NCI-H1694 (cell line): ENCODE data around the gene BPHL.
"Not testable (repeated sequence)": the region's sequence is repeated elsewhere in the genome, so short reads cannot be mapped to it uniquely, and the experiment has no call there.

Experiments used
- DNase-seq: peaks from one replicate; lab custom pipeline; 2025; lab: John Stamatoyannopoulos, UW

The BPHL gene

DNA sequence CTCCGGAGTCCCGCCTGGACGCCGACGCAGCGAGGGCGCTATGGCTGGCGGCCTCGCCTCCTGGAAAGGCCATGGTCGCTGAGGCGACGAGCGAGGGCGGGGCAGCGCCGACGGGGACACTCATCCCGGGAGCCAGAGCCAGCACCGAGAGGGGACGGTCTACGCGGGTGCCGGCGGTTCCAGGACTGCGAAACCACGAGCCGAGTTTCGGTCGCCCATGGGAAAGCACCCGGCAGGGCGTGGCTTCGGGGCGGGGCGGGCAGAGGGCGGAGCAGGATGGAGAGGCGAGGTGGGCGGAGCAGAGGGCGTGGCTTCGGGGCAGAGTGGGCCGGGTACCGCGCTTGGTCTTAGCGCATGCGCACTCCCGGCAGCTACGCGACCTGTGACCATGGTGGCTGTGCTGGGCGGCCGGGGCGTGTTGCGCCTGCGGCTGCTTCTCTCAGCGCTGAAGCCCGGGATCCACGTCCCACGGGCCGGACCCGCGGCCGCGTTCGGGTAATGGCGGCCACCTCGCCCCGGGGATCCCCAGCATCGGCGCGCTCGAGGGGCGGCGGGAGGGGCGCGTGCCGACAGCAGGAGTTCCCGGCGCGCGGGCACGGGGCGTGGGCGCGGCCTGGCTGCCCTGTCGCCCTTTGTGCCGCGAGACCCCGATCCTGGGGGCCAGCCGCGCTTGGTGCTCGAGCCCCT is at the start of gene BPHL:
Gene BPHL, plus strand, starts transcription at position 359 of the 687 bp plus-strand sequence. Its CDS starts 30 bp downstream, at position 389.
- DNase-seq: peak; percentile 74

DNA sequence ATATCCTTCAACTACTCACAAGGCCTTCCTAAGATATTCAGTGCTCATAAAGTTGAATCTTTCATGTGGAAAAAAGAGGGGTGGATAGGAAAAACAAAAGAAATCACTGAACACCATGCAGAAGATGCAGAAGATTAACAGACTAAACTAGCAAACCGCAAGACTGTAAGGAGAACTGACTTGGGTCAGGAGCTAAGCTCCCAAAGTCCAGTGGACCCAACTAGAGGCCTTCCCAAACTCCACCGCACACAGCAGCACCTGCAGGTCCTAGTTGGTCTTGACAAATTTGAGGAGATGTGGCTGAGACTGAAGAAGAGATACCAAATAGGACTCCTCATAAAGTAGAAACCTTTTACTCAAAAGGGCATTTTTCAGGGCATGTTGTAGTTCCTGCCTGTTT is 46.9 kb upstream of the BPHL start:
- DNase-seq: no peak

- no peak for DNase-seq
These were observed 45.7 kb upstream of the BPHL start for GRCh38 chr6:3072798-3073197.

DNA sequence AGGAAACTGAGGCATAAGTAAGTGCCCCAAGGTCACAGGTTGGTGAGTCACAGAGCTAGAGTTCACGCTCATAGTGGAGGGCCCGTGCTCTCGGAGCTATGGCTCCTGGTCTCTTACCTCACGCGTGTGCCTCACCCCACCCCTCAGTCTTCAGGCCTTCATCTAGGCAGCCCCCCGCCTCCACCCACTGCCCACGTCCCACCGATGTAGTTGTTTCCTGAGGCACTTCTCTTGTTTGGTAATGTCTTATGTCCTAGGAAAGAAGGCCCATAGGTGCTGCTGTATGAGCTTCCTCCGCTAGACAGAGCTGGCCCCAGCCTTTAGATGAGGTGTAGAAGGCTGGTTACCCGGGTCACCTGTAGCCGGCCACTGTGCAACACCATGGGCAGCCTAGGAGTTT is 45.1 kb upstream of the BPHL start:
- DNase-seq: no peak

DNA sequence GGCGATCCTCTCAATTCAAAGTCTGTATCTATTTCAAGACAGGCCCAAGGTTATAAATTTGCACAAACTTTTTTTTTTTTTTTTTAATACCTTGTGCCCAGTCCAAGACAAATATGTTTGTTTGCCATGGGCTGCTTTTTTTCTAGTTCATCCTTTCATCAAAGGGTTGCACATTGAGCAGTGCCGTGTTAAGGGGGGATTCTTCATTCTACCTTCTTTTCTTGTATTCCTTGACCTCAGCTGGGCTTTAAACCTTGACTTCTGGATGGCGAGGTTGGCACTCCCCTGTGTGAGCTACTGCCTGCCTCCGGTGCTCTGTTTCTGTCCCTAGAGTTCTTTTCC is 42.8 kb upstream of the BPHL start:
- no peak for DNase-seq

DNA sequence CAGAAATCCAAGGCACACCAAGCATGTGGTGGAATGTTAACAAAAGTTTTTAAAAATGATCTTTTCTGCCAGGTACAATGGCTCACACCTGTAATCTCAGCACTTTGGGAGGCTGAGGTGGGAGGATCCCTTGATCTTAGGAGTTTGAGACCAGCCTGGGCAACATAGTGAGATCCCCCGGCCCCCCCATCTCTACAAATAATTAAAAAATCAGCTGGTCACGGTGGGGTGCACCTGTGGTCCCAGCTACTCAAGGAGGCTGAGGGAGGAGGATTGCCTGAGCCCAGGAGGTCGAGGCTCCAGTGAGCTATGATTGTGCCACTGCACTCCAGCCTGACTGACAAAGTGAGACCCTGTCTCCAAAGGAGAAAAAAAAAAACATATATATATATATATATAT is 42.2 kb upstream of the BPHL start:
- DNase-seq: no peak

DNA sequence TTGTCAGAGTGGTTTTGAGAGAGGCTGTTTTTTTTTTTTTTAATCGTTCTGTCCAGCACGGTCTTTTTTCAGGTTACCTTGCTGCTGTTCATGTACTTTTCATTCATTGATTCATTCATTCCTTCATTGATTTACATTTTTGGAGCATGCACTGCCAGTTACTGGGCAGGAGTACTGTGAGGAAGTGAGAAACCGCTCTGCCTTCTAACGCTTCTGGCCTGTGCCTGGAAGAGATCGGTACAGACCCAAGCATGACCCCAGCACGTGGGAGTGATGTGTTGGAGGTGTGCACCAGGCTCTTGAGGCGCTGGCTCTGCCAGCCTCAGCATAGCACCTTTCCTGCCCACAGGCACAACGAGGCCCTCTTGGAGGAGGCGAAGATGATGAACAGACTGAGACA is 41.1 kb upstream of the BPHL start:
- DNase-seq: no peak

GRCh38 chr6:3078952-3079351 is 39.6 kb upstream of the BPHL start:
- not testable (repeated sequence) for DNase-seq

GRCh38 chr6:3079682-3080081 is 38.8 kb upstream of the BPHL start:
- no peak for DNase-seq

- no peak for DNase-seq
These were observed 36.6 kb upstream of the BPHL start for GRCh38 chr6:3081960-3082359.

DNA sequence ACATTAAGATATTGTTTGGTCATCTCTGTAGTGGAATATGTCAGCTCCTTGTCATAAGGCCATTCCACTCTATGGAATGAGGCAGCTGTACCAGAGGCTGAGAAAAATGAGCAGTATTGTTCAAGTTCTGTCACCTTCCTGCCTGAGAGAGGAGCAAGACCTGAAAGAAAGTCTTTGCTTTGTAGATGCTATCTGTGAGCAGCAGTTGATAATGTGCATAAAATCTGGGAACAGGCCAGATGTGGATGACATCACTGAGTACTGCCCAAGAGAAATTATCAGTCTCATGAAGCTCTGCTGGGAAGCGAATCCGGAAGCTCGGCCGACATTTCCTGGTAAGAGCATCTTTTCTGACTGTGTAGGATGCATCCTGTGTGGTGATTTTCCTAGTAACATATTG is 33.4 kb upstream of the BPHL start:
- DNase-seq: no peak

GRCh38 chr6:3086282-3086946 is 32.1 kb upstream of the BPHL start:
- no peak for DNase-seq

DNA sequence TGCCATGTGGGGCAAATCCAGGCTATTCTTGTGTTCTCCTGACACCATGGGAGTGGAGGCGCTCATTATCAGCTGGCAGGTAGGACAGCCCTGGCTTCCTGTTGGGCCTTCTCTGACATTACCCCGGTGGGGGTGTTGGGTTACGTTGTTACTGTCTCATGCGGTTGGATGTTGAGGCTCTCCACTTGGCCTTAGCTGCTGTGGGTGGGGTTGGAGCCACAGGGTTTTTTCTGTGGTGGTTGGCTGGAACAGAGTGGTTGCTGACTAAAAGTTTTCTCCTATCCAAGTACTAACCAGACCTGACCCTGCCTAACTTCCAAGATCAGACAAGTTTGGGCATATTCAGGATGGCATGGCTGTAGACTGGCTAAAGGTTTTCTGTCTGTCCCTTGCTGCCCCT is 30.1 kb upstream of the BPHL start:
- no peak for DNase-seq

GRCh38 chr6:3088968-3089367 is 29.5 kb upstream of the BPHL start:
- DNase-seq: no peak

- DNase-seq: no peak
These were observed 28.5 kb upstream of the BPHL start for GRCh38 chr6:3090013-3090412.

DNA sequence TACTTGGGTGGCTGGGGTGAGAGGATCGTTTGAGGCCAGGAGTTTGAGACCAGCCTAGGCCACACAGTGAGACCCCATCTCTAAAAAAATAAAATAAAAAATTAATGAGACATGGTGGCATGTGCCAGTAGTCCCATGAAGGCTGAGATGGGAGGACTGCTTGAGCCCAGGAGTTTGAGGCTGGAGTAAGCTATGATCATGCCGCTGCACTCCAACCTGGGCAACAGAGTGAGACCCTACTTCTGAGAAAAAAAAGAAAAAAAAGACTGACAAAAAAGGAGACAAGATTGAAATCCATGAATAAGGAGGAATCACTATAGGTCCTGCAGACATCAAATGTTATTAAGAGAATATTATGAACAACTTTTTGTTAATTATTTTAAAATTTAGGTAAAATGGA is 23.7 kb upstream of the BPHL start:
- no peak for DNase-seq

DNA sequence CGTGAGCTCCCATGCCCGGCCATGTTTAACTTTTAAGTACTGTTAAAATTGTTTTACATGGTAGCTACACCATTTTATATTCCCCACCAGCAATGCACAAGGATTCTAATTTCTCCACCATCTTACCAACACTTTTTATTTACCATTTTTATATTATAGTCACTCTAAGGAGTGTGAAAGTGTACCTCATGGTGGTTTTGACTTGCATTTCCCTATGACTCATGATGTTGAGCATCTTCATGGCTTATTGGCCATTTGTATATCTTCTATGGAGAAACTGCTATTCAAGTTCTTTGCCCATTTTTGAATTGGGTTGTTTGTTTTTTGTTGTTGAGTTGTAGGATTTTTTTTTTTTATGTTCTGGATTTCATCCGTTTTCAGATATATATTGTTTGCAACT is 15.6 kb upstream of the BPHL start:
- no peak for DNase-seq

DNA sequence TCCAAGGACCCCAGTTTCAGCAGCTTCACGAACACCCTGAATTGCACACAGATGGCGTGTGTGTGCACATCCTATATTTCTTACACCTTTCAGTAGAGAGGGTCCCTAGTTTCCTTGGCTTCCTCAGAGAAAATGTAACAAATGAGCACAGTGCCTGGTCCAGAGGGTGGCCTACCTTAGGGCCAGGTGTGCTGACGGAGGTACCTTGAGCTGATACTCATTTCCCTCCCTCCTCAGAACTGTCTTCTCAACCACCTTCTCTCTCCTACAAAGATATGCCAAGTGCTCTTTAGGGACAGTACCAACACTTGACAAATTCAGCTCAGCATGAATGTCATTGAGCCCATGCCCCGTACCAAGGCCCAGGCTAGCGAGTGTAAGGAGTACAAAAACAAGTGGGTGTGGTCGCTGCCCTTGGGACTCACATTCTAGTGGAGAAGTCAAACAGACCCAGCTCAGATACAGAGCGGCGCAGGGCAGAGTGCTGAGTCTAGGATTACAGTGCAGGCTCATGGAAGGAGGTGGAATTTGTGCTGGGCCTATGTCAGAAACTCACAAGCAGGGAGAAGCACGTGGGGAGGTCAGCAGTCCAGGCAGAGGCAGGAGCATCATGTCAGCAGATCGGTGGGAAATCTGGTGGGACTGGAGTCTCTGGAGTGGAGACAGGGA is 9.6 kb upstream of the BPHL start:
- DNase-seq: no peak

- DNase-seq: no peak
These were observed 8.8 kb upstream of the BPHL start for GRCh38 chr6:3109761-3110160.

DNA sequence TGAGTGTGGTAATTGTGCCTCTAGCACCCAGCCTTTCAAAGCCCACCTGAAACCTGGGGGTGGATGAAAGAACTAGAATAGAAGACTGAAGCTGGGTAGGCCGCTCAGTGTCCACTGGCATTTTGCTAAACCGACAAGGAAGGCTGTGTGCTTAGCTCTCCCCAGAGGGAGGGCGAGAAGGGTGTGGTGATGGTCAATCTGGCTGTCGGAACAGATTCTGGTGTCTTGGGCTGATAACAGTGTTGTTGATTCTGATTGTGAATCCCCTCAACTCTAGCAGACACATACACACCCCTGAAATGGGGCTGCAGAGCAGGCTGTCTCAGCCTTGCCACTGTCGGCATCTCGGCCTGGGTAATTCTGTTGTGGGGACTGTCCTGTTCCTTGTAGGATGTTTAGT is 4.1 kb upstream of the BPHL start:
- DNase-seq: no peak

GRCh38 chr6:3117912-3118352 is 579 bp upstream of the BPHL start:
- DNase-seq: no peak

DNA sequence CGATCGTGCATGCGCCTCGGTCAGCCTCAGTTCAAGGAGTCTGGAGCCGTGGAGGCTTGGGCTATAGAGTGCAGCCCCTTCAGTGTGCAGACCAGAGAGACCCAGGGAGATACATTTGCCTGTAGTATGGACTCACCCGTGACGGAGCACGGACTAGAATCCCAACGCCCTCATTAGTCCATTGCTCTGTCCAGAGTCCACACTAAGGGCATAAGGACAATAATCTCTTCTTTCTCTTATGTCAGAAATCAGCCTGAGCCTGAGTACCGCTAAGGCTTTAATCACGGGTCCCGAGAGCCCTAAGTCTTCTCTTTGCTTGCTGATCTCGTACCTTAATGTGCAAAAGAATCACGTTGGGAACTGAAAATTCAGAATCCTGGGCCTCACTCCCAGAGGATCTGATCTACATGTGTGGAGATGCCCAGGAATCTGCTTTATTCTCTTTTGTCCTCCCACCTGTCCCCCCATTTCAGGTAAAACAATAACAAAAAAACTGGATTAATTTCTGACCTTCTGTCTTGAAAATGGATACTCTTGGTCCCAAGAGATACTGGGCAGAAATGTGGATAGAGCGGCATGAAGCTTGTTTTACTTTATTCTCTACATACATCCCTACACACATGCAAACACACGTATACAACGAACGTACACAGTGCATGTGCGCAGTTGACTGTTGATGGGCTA is 671 bp downstream of the BPHL start:
- no peak for DNase-seq

DNA sequence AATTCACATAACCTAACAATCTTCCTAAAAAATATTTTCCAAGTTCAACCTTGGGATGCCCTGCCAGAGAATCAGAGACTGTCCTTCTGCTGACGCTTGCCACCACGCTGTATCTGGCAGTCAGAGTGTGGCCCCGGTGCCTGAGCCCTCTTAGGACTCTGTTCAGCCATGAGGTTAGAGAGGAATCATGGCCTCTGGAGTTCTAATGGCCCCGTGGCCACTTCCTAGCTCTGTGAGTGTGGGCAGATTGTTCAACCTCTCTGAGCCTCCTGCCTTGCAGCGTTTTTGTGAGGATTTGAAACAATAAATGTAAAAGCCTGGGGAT is 2.2 kb downstream of the BPHL start:
- no peak for DNase-seq
